Activated T-cell treated with anti-CD3 and anti-CD28 coated beads, Interleukin-2, amount 50 U/mL, for 4 hours (primary cell): ENCODE measurements around the gene WNT8B. TPM values are rescaled to one million over a fixed set of nuclear protein-coding genes. Genes with fewer than 3 reads are reported as not detected.

Experiments used
- ATAC-seq, 2 donors: fragments of 200-7000 bp; cut with Tn5 transposase; one replicate each; pipeline ENCODE4 v1.10.0; 2021
- DNase-seq: peaks from one replicate; pipeline ENCODE4 v3.0.0-alpha.2; 2020
- H3K27me3 Mint-ChIP-seq: one replicate; pipeline ENCODE4 v1.8.0; 2021; ENCODE audit warnings: low read depth, mixed read lengths
- H3K36me3 Mint-ChIP-seq: one replicate; pipeline ENCODE4 v1.8.0; 2022; ENCODE audit warnings: mixed read lengths; ENCODE audit not compliant: insufficient read depth
- H3K4me1 Mint-ChIP-seq: one replicate; pipeline ENCODE4 v1.8.0; 2021; ENCODE audit warnings: low read depth, mixed read lengths
- H3K4me3 Mint-ChIP-seq: one replicate; pipeline ENCODE4 v1.8.0; 2021; ENCODE audit warnings: mild to moderate bottlenecking, moderate library complexity, mixed read lengths
- H3K9me3 Mint-ChIP-seq: one replicate; pipeline ENCODE4 v1.8.0; 2021; ENCODE audit warnings: mixed read lengths
- total RNA-seq, 3 donors: library from RNA; stranded (reverse); gene quantifications; one replicate each; pipeline ENCODE4 v1.2.1, GENCODE V29; 2021

WNT8B gene
- total RNA-seq, 3 donors from 2014 or later, result 0.11 TPM; not detected in 2

DNA sequence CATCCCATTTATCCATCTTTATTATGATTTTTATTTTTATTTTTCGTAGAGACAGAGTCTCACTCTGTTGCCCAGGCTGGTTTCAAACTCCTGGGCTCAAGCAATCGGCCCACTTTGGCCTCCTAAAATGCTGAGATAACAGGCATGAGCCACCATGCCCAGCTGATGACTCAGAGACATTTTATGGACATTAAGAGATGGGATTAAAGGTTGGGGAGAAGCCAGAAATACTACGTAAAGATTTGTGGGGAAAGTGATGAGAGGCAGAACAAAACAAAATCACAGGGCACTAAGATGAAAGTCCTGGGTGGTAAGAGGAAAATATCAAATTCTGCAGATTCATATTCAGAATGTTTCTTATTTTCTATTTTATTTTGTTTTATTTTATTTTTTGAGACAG, 7.6 kb downstream of the WNT8B start:
- peaks cover 3% of the 10 kb centered on the region for H3K27me3 Mint-ChIP-seq
- H3K9me3 Mint-ChIP-seq, result no peaks in the 10 kb centered on the region
- ATAC-seq (no peak), DNase-seq (no peak)
- no peak overlapping the region for H3K4me3 Mint-ChIP-seq
- H3K4me1 Mint-ChIP-seq, result no peaks in the 10 kb centered on the region
- no peaks in the 10 kb centered on the region for H3K36me3 Mint-ChIP-seq

DNA sequence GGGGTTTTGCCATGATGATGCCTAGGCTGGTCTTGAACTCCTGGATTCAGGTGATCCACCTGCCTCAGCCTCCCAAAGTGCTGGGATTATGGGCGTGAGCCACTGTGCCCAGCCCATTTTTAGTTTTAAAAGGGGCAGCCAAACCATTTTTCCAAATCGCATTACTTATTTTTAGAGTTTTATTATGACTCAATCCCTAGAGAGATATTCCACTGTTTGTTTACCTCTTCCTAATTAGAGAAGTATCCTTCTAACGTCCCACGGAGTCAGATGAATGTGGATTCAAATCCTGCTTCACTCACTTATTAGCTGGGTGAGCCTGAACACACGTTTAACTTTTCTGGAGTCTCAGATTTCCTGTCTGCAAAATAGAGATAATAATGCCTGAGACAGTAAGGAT, 15.2 kb downstream of the WNT8B start:
- H3K27me3 Mint-ChIP-seq, result peaks cover 31% of the 10 kb centered on the region
- no peak for DNase-seq
- ATAC-seq, result no peak
- H3K9me3 Mint-ChIP-seq, result no peaks in the 10 kb centered on the region
- peaks cover 11% of the 10 kb centered on the region for H3K4me1 Mint-ChIP-seq
- H3K4me3 Mint-ChIP-seq, result no peak overlapping the region
- H3K36me3 Mint-ChIP-seq, result no peaks in the 10 kb centered on the region

DNA sequence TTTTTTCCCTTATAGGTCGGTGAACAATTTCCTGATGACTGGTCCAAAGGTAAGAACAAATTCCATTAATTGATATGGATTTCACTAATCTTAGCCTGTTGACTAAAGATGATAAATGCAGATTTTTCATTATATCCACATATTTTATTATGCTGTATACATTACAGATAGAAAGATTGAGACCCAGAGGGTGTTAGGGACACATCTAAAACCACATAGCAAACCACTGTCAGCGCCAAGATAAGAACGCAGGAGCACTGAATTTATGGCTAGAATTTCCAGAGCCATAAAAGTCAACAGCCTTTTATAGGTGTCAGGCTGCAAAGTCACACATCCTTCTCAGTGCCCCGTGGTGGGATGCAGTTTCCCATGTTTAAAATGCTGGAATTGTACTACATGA, 16.2 kb downstream of the WNT8B start:
- ATAC-seq, result no peak
- H3K9me3 Mint-ChIP-seq, result no peaks in the 10 kb centered on the region
- H3K4me1 Mint-ChIP-seq, result peaks cover 16% of the 10 kb centered on the region
- H3K4me3 Mint-ChIP-seq, result no peak overlapping the region
- H3K27me3 Mint-ChIP-seq, result peaks cover 31% of the 10 kb centered on the region
- DNase-seq, result no peak
- H3K36me3 Mint-ChIP-seq, result no peaks in the 10 kb centered on the region

DNA sequence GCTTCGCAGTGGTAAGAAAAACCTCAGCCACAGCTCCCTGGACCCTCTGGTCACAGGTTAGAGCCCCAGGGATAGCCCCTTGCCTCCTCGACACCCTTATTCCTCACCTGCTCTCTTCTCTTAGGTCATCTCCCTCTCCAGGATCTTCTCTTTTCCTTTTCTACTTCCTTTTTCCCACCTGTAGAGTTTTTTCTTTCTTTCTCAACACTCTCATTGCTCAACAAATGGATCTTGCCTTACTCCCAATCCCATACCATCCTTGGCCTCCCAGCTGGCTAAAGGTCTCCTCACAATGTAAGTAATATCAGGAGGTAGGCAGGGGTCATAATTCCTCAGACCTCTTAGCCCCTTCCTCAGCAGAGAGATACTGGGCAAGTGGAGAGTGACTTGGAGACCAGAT, 17.2 kb downstream of the WNT8B start:
- H3K27me3 Mint-ChIP-seq, result peaks cover 28% of the 10 kb centered on the region
- ATAC-seq, result no peak
- no peak overlapping the region for H3K4me3 Mint-ChIP-seq
- no peaks in the 10 kb centered on the region for H3K9me3 Mint-ChIP-seq
- H3K4me1 Mint-ChIP-seq, result peaks cover 16% of the 10 kb centered on the region
- no peak for DNase-seq
- H3K36me3 Mint-ChIP-seq, result no peaks in the 10 kb centered on the region

DNA sequence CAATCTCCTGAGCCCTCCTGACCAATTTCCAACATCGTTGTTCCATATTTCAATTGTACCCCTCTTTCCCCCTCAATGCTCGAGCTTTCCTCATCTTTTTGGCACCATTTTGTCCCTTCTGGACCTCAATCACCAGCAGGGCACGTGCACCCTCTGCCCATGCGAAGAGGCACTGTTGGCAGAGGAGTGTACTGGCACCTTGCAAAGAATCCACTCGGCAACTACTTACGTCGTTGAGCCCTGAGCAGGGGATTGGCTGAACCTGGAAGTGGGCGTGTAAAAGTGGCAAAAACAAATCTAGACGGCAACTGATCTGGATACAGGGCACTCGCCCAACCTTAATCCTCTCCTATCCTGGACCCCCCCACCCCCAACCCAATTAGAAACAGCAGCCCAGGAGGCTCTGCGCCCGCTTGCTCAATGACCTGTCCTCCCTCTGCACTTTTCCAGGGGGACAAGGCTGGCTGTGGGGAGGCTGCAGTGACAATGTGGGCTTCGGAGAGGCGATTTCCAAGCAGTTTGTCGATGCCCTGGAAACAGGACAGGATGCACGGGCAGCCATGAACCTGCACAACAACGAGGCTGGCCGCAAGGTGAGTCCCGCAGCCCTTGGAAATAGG, 18.8 kb downstream of the WNT8B start:
- DNase-seq (peak; percentile 88), ATAC-seq (peak; percentile 95 to 96)
- Mint-ChIP-seq H3K4me3 (peak overlapping the region; percentile 82), H3K27me3 (peaks cover 28% of the 10 kb centered on the region), H3K9me3 (no peaks in the 10 kb centered on the region), H3K36me3 (no peaks in the 10 kb centered on the region), H3K4me1 (peaks cover 16% of the 10 kb centered on the region)

DNA sequence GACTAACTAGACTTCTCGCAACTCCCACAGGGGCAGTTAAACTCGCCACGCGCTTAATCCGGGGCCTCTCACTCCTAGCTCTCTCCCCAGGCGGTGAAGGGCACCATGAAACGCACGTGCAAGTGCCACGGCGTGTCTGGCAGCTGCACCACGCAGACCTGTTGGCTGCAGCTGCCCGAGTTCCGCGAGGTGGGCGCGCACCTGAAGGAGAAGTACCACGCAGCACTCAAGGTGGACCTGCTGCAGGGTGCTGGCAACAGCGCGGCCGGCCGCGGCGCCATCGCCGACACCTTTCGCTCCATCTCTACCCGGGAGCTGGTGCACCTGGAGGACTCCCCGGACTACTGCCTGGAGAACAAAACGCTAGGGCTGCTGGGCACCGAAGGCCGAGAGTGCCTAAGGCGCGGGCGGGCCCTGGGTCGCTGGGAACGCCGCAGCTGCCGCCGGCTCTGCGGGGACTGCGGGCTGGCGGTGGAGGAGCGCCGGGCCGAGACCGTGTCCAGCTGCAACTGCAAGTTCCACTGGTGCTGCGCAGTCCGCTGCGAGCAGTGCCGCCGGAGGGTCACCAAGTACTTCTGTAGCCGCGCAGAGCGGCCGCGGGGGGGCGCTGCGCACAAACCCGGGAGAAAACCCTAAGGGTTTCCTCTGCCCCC, 19.5 kb downstream of the WNT8B start:
- Mint-ChIP-seq H3K9me3 (no peaks in the 10 kb centered on the region), H3K36me3 (peaks cover 2% of the 10 kb centered on the region), H3K27me3 (peaks cover 28% of the 10 kb centered on the region), H3K4me1 (peaks cover 16% of the 10 kb centered on the region), H3K4me3 (peak overlapping the region; percentile 82)
- DNase-seq (peak; percentile 60), ATAC-seq (peak; percentile 66 to 67)

DNA sequence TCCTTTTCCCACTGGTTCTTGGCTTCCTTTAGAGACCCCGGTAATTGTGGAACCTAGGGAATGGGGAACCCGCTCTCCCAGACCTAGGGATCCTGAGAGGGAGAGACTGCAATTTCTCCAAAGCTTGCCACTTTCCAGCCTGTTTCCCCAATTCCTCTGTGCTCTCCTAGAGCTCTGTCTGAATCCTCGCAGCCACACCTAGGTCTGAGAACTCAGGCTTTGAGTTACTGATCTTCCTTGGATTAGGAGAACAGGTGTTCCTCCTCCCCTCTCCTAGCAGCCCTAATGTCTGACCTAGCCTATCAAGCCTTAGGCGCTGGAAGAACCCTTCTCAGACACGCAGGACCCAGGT, 20.0 kb downstream of the WNT8B start:
- Mint-ChIP-seq H3K4me3 (peak overlapping the region; percentile 82), H3K27me3 (peaks cover 28% of the 10 kb centered on the region), H3K4me1 (peaks cover 16% of the 10 kb centered on the region), H3K36me3 (peaks cover 2% of the 10 kb centered on the region), H3K9me3 (no peaks in the 10 kb centered on the region)
- DNase-seq (no peak), ATAC-seq (no peak)

DNA sequence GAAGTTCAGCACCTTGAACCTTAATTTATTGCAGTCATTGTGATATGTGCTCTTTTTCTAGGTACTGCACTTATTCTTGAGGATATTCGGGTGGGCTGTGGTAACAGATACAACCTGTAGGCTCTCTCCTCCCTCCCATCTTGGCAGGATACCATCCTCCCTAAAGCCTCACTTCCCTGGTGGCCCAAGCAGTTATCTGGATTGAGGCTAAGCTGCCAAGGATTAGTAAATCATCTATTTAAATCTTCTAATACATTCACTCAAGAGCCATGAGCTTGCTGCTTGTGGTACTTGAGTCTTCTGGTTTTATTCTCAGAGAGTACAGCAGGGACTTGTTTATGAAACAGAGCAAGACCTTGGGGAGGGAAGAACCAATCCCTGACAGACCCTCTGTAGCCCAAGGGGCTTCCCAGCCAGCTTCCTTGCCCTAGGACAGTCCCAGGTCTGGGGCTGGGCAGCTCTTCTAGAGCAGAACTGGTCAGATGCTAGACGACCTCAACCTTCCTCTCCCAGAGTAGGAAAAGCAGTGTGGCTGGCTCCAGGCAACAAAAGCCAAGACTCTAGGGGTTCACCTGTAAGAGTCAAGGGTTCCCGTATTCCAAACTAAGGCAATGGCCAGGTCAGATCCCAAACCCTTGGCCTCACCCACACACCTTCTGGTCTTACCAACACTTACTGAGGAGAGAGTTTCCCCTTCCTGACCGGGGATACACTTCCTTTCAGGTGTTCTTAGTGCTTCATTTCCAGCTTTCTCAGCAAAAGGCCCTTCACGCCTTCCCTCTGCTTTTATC, 21.3 kb downstream of the WNT8B start:
- DNase-seq (no peak), ATAC-seq (no peak)
- Mint-ChIP-seq H3K27me3 (peaks cover 17% of the 10 kb centered on the region), H3K36me3 (peaks cover 4% of the 10 kb centered on the region), H3K4me1 (peaks cover 16% of the 10 kb centered on the region), H3K9me3 (no peaks in the 10 kb centered on the region), H3K4me3 (no peak overlapping the region)

DNA sequence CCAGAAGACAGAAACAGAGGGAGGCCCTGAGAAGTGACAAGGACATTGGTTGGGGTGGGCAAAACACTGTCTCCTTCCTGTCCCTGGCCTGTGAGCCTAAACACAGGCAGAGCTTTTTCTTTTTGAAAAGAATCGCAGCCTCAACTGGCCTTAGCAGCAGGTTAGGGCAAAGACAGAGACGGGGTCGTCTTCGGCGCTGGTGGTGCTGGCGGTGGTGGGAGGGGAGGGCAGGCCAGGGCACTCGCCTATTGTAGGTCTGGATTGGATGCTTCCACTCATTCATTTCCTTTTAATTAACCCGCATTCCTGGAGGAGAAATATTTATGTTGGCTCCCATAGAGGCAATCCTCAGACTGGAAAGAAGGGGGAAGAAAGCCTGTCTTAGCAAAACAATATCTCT, 22.6 kb downstream of the WNT8B start:
- Mint-ChIP-seq H3K36me3 (peaks cover 12% of the 10 kb centered on the region), H3K4me1 (peaks cover 16% of the 10 kb centered on the region), H3K27me3 (peaks cover 6% of the 10 kb centered on the region), H3K4me3 (no peak overlapping the region), H3K9me3 (no peaks in the 10 kb centered on the region)
- no peak for DNase-seq
- ATAC-seq, result no peak

DNA sequence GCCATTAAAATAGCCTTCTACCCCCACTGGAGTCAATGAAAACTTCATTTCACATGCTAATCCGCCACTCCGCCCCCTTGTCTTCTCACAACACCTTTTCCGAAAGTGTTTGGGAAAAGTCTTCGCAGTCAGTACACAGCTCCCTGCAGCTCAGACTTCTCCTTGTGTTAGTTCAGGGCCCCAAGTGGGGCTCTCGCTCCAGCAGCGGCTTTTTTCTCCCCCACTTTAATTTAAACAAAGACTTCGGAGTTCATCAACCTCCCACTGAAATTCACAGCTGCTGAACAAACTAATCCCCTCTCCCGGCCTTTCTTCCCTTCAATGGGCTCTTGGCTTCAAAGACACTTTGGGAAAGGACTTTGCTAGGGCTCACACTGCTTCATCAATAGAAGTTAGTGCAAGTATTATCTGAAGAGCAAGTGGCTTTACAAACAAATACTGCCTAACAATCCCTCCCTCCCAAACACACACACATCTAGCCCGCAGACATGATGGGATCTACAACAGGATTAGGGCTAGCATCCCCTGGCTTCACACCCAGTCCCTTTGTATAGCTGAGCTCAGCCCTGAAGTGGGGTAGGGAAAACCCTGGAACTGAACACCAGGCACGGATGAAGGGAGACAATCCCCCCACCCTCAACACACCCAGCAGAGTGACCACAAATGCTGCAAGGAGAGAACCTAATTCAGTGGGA, 23.1 kb downstream of the WNT8B start:
- Mint-ChIP-seq H3K9me3 (no peaks in the 10 kb centered on the region), H3K27me3 (peaks cover 3% of the 10 kb centered on the region), H3K4me3 (no peak overlapping the region), H3K4me1 (peaks cover 16% of the 10 kb centered on the region), H3K36me3 (peaks cover 15% of the 10 kb centered on the region)
- ATAC-seq (no peak), DNase-seq (no peak)

DNA sequence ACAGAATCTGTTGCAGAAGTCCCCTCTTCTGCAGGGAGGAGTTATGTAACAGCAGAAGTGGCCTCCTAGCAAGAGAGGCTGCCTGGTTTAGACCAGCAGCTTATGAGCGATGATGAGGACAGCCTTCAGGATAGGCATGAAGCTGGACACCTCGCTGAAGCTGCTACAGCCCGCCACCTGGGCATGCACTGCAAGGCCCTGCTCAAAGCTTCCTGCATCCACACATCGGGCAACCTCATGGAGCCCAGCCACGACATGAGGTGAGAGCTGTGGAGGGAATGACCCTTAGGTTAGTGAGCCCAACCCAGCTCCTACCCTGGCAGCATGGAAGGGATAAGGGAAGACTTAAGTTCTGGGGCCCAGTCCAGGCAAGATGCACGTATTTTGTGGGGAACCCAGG, 24.7 kb downstream of the WNT8B start:
- Mint-ChIP-seq H3K9me3 (no peaks in the 10 kb centered on the region), H3K4me3 (no peak overlapping the region), H3K36me3 (peaks cover 16% of the 10 kb centered on the region), H3K27me3 (no peaks in the 10 kb centered on the region), H3K4me1 (peaks cover 9% of the 10 kb centered on the region)
- DNase-seq (no peak), ATAC-seq (no peak)

DNA sequence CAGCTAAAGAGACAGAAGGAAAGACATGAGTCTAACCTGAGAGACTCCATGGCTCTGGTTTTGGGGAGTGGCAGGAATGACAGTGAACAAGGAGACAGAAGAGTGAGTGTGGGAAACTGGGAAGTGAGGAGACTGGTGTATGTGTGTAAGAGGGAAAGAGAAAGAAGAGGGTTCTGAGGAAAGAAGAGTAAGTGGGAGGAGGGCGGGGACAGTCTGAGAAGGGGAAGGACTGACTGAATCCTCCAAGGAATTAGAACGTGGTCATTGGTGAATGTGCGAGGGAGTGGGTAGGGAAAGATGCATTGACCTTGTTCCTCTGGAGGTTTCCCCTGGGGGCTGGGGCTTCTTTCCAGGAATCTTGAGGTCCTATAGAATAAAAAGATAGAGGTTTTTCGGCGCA, 26.6 kb downstream of the WNT8B start:
- Mint-ChIP-seq H3K36me3 (peaks cover 24% of the 10 kb centered on the region), H3K27me3 (no peaks in the 10 kb centered on the region), H3K9me3 (no peaks in the 10 kb centered on the region), H3K4me3 (no peak overlapping the region), H3K4me1 (no peaks in the 10 kb centered on the region)
- DNase-seq (no peak), ATAC-seq (no peak)

DNA sequence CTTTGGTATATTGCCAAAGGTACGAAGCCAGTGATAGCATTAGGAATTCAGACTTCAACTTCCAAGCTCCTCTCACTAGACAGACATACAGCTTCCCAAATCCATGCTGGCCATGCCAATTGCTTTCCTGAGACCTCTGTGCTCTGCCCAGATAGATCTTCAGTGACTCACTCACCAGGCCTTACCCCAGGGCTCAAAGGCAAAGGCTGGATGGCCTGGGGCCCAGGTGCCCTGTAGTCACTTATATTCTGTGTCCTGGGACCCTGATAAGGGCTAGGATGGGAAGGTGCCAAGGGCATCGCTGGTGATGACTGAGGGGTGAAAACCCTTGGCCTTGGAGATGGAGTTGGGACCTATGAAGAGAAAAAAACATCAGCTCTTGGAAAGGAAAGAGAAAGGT, 27.7 kb downstream of the WNT8B start:
- ATAC-seq, result no peak
- Mint-ChIP-seq H3K9me3 (no peaks in the 10 kb centered on the region), H3K27me3 (no peaks in the 10 kb centered on the region), H3K36me3 (peaks cover 25% of the 10 kb centered on the region), H3K4me1 (no peaks in the 10 kb centered on the region), H3K4me3 (no peak overlapping the region)
- DNase-seq, result no peak

DNA sequence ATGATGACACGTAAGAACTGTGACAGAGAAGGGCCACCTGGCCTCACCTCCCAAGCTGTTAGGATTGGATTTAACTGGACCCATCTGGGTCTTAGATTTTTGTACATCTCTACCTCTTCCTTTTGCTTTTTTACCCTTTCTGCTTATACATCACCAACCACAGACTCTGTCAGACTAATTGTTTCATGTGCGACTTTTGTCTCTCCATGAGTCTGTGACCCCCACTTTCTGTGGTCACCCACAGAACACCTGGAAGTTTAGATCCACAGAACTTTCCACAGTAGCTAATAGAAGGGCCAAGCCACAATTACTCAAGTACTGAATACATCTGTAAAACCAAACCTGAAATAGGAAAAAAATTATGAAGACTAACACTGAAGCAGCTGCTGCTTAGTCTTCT, 33.8 kb downstream of the WNT8B start:
- no peak for DNase-seq
- no peak for ATAC-seq
- H3K4me1 Mint-ChIP-seq, result no peaks in the 10 kb centered on the region
- H3K4me3 Mint-ChIP-seq, result no peak overlapping the region
- H3K9me3 Mint-ChIP-seq, result no peaks in the 10 kb centered on the region
- peaks cover 46% of the 10 kb centered on the region for H3K36me3 Mint-ChIP-seq
- no peaks in the 10 kb centered on the region for H3K27me3 Mint-ChIP-seq
